Hippocampal formation (tissue), 2 donors: ENCODE data around the gene BAHCC1.

Source experiments
- DNase-seq, 2 donors: peaks; one replicate each; lab custom pipeline; 2025; lab: John Stamatoyannopoulos, UW

BAHCC1 gene

DNA sequence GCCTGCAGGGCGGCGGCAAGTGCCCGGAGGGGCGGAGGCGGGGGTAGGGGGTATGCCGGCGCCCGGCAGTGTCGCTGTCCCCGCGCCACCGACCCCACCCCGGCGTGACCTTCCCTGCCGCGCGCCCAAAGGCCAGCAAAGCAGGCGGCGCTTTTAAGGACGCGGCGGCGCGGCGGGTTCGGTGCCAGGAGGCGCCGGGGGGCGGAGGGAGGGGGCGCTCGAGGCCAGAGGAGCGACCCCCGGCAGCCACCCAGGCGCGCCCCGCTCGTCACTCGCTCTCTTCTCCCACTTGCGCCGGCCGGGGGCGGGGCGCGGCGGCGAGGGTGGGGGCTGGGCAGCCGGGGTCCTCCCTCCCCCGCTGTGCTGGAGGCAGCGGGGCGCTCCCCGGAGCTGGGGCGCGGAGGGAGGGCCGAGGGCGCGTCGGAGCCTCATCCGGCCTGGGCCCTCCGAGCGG is 8.6 kb upstream of the BAHCC1 start:
- DNase-seq = peak; percentile 61 to 75

DNA sequence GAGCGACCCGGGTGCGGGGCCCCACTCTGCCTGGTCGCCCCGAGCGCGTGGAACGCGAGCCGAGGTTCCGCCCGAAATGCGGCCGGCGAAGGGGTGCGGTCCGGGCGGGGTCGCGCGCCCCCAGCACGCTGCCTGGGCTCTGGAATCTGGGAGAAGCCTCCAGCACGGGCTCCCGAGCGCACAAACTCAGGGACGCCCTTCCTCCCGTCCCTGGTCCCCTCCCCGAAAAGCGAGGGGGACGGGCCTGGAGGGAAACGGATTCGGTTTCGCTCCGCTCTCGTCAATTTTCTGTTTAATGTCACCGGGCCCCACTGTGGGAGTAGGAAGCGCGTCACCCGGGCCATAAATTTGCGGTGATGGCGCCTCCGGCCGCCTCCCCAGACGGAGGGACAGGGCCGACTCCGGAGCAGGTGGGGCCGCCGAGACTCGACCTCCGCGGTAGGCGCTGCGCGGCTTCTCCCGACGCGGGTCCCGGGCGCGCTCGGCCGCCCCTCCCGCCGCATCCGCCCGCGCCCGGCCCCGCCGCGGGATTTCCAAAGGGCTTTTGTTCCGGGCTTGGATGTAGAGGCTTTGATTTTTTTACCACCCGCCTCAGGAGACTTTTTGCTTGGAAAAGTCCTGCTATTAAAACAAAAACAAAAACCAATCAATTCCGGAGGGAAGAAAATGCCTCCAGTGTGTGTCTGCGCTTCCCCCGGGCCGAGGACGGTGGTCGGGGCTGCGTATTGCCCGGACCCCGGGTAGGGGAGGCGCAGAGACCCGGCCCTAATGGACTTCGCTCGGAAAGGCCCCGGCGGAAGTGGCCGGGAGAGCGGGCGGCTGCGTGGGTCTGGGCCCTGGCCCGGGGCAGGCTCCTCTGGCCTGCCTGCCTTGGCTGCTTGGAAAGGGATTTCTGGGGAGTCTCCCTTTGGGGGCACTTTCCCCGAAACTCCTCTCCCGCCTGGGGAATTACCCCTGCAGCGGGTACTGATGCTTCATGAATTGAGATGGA is 7.9 kb upstream of the BAHCC1 start:
- peak; percentile 36 to 72 for DNase-seq

DNA sequence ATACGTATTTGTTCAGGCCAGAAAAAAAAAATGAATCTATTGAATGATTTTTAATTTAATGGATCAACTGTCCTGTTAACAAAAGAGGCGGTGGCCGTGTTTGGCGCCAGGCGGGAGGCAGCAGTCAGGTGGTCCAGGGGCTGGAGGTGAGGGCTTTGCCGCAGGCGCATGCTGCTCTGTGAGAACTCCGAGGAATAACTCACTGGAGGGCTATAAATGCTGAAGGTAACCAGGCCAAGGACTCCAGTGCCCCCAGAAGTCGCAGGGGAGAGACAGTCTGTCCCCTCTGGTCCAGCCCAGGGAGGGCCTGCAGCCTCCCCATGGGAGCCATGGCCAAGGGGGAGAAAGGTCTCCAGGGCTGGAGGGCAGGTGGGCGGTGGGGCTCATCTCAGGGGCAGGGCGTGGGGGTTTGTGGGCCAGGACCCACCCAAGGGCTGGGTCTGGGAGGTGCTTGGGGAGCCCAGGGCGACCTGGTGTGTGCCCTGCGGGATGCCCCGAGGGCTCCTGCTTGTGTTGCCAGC is 7.1 kb upstream of the BAHCC1 start:
- no peak for DNase-seq

DNA sequence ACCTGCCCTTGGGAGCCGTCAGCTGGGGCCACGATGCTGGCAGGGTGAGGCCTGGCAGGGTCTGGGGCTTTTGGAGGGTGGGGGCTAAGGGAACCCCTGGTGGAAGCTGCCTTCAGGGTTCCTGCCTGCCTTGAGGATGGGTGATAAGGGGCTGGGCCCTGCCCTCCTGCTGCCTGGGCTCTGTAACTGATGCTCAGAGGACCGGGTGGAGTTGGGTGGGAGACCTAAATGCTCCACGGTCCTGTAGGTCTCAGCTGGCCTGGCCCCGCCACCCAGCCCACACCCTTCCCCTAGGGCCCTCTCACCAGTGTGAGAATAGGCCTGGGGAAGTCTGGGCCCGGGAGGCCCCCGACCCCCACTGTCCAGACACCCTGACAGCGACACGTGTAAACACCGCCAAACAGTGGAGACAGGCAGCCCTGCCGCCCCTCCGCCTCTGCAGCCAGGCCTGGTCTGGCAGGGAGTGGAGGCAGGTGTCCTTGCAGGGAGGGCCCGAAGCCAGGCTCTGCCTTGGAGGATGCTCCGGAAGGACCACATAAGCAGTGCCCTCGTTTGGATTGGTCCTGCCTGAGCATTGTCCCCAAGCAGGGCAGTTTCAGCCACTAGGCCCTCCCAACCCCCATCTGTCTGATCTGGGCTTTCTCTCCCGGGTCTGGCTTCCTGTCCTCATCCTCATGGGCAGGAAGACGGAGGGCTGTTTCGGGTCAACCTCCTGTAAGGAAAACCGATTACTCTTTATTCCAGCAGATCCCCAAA is 6.5 kb upstream of the BAHCC1 start:
- DNase-seq = peak in 1 of 2 donors; percentile 71

DNA sequence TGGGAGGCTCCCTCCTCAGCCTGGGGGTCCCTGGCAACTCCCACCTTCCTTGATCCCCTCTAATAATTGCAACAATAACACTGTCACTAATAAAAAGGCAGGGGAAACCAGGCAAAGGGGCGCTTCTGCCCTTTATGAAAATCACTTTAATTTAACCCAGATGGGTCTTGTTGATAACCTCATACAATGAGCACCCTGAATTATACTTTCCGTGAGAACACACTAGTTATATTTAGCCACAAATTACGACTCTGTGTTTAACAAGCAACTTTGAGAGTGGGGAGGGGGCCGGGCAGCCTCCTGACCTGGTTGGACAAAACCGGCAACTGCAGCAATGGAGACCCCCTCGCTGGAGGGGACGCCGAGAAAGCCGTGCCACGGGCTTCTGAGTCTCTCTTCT is 5.7 kb upstream of the BAHCC1 start:
- DNase-seq = no peak

DNA sequence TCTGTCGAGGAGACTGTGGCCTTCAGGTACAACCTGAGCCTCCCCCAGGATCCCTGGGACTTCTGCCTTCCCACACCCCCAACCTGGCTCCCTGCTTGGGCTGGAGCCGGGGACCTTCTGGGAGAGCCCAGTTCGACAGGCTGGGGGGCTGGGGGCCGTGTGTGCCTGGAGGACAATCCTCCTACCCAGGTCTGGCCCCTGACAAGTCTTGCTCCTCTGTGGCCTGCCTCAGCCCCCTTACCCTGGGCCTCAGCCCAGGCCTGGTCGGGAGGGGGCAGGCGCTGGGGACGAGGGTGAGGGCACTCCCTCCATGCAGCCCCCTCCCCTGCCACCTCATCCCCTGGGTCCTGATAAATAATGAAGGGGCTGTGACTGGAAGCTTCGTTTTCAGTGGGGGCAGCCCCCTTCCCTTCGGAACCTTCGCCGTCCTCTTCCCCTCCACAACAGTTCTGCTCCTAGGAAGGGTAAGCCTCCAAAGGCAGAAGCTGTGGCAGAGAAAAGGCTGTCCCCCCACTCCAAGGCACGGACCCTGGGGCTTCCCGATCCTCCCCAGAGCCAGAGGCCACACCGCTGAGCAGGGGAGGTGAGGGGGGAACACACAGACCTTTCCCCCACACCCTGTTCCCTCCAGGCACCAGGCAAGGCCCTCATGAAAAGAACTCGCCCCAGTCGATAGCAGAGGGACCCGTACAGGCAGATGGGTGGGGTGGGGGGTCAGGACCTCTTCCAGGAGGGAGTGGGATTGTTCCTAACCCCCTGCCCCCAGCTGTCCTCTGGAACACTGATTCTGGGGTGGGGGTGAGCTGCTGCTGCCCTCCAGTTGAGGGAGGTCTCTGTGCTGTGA is 5.0 kb upstream of the BAHCC1 start:
- no peak for DNase-seq

DNA sequence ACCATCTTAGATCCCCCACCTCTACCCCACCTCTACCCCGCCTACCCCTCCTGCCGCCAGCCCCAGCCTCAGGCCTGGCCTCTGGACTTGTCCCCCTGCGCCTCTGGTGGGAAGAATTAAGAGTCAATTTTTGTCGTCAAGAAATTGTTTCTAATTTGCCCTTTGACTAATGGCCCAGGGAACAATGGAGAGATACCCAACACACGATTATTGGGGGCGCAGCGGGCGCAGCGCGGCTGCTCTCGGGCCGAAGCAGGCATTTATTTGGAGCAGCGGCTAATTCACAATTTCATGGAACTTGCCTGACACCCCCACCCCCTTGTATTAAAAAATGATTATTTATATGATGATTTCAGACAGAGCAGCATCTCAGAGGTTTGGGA is 4.4 kb upstream of the BAHCC1 start:
- DNase-seq = no peak

DNA sequence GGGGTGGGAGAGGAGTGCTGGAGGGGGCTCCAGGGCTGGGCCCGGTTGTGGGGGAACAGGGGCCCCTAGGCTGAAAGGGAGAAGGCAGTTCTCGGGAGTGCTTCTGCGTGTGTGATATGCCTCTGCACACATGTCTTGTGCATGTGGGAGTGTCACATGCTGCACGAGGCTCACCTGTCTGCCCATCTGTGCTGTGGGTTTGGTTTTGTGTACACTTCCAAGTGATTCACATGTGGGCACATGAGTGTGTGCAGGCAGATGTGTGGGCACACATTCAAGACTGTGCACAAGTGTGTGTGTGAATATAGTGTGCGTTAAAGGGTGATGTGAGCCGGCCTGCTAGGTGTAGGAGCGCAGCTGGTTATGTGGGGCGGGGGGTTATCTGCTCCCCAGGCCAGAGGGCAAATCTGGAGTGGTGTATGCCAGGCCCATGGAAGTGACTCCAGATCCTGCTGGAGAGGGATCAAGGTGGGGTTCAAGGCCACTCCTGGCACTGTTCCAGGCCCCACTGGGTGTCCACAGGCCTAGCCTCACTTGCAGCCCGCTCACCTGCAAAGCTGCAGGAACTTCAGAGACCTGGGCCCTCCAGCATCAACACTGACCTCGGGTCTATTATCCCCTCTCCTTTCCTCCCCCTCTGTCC is 3.8 kb upstream of the BAHCC1 start:
- no peak for DNase-seq

DNA sequence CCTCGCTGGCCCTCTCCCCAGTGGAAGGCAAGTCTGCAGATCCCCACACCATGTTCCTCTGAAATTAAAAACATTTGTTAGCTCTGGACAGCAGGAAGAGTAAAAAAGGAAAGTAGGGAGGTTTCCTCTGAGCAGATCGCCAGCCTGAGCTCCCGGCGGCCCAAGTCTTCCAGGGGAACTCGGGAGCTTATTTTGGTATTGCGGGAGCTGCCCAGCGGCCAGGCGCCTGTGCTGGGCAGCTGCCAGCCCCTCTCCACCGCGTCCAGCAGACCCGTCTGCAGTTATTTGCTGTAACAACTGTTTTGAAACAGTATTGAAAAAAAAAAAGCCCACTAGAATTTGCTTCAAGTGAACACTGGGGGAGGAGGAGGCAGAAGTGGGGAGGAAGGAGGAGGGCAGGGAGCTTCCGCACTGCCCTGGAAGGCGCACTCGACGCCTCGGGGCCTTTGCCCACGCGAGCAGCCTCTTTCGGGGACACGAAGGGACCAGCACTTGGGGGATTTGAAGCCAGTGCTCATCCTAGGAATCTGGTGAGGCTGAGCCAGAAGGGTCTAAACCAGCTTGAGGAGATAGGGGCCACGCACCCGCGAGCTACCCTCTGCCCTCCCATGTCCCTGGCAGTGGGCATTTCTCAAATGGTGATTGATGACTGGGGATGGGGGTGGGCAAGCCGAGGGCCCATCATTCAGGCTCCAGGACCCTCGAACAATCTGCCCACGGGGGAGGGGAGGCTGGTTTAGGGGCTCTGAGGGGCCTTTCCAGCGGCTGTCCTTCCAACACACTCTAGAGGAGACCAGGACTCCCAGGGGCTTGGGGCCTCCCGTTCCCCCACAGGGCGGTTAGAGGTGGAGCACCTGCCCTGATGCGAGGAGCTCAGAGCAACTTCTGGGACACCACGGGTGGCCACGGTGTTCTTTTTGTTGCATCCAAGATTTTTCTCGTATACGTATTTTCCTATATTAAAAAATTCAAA is 3.0 kb upstream of the BAHCC1 start:
- DNase-seq = peak; percentile 22 to 37

DNA sequence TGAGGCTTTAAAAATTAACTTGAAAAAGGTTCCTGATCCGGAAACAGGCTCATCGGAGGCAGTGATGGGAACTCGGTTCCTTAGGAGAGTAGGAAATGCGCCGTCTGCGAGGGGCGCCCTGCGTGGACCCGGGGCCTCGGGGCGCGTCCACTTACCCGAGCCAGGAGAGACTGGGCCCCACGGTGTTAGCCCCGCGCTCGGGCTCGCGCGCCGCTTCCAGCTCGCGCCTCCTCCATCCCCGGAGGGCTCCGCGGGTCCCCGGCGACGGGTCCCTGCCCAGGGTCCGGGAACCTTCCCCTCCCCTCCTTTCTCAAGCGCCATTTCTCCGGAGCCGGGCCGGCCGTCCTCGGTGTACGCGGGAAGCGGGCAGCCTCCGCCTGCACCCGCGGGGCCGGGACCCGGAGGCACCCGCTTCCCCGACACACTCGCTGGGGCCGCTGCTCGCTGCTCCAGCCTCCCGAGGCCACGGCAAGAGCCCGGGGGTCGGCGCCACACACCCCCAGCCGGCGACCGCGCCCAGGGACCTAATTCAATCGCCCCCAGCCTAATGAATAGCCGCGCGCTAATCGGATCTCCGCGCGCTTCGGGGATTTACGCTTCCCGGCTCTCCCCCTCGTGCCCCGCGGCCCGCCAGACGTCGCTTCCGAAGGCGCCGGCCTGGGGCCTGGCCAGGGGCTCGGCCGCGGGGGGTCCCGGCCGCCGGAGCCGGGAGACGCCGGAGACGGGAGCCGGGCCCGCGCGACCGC is 2.2 kb upstream of the BAHCC1 start:
- no peak for DNase-seq

DNA sequence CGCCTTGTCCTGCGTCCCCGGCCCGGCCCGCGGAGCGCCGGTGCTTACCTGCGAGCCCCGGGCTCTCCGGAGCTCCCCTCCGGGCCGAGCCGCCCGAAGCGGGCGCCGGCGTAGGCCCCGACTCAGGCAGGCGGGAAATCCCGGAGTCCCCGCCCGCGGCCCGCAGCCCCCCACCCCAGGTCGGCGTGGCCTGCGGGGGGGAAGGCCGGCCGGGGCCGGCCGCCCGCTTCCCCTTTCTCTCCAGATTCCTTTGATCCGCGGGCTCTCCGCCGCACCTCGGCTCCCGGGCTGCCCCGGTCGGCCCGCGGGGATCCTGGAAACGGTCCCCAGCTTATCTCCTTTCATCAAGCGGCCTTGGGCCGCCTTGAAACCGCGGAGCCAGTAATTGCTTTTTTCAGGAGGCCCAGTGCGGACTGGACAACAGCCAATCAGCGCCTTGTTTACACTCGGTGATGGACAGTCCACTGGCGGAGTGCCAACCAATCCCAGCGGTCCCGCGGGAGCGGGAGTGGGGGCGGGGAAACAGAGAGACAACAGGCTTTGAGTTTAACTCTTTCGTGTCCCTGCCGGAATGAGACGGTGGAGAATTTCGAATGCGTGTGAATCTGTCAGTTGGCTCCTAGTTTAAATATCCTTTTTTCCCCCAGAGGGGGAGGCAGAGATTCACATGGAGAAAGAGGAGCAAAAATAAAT is 1.4 kb upstream of the BAHCC1 start:
- DNase-seq = peak; percentile 98 to 99

DNA sequence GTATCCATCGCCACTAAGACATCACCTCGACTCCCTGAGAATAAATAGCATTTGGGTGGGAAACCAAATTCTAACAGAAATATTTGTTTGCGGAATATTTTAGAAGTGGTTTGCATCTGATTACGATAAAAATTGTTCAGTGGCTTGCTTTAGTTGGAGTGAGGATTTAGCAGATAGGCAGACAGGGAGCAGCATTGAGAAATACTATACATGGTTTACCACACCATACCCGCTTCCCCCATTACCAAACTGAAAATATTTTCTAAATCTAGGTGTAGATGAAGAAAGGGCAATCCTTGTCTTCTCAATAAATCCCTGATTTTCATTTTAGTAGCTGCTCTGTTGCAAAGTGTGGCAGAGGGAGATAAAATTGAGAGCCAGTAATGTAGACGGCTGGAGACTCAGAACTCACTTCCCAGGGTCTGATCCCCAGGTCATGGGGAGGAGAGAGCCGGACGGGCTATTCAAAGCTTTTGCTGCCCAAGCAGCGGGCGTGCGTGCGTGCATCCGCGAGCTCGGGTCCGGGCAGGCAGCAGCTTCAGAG is 808 bp upstream of the BAHCC1 start:
- DNase-seq = peak in 1 of 2 donors; percentile 62

DNA sequence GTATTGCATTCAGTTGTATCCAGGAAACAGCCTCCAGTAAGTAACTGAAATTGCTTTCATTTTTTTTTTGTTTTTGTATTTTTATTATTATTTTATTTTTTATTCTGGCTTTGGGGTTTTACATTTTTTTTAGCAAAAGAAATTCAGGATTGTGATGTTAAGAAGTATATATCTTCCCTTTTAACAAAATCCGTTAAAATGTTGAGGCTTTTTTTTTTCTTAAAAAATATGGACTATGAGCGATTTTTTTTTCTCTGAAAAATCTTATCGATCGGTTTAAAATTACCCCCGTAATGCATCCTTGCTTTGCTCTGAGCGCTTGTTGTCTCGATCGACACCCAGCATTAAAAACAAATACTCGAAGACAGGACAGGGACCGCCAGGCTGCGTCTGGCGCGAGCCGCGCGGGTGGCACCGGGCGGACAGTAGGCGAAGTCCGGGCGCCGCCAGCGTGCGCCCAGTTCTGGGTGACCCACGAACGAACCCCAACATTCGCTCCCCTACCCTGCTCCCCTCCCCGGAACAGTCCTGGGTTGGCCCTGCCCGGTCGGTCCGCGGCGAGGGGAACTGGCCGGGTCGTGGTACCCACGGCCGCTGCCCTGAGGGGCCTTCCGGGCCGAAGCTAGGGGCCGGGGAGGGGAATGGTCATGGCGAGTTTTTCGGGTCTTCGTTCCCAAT is 482 bp downstream of the BAHCC1 start:
- DNase-seq = no peak

DNA sequence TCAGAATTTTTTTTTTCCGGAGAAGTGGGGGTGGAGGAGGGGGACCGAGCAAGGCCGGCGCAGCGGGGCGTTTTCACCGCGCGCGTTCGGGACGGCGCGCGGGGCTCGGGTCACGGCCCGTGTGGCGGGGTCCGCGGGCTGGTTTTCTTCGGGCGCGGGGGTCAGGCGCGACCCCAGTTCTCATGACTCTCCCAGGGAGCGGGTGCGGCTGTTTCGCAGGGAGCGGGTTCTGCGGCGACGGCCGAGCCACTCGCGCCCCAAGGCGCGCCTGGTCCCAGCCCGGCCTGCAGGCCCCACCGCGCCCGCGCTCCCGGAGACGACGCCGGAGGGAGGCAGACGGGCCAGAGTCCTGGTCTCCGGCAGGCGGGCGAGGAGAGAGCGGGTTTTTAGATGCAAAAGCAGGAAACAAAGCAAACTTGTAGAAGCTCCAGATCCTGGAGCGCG is 1.0 kb downstream of the BAHCC1 start:
- DNase-seq = no peak

DNA sequence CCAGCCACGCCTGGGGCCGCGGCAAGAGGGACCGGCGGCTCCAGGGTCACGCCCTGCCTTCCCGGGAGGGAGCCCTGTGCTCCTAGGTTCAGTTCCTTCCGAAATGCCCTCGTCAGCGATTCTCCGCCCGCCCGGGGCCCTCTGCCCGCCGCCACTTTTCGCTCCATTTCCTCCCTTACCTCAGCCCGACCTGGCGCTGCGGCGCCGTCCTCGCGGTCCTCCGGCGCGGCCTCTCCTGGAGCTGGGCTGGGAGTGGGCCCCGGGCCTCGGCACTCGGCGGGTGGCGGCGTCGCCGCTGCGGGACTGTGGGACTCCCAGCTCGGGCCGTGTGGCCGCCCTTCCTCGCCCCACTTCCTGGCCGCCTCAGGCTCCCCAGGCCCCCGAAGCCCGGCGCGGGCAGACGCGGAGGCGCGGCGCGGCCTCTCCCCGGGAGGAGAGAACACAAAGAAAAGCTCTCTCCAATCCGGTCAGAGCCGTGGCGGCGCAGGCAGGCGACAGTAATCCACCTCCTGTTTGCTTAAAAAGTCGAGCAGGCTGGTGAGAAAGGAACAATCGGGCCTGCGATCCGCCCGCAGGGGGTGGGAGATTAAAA is 1.6 kb downstream of the BAHCC1 start:
- DNase-seq = peak in 1 of 2 donors; percentile 59

DNA sequence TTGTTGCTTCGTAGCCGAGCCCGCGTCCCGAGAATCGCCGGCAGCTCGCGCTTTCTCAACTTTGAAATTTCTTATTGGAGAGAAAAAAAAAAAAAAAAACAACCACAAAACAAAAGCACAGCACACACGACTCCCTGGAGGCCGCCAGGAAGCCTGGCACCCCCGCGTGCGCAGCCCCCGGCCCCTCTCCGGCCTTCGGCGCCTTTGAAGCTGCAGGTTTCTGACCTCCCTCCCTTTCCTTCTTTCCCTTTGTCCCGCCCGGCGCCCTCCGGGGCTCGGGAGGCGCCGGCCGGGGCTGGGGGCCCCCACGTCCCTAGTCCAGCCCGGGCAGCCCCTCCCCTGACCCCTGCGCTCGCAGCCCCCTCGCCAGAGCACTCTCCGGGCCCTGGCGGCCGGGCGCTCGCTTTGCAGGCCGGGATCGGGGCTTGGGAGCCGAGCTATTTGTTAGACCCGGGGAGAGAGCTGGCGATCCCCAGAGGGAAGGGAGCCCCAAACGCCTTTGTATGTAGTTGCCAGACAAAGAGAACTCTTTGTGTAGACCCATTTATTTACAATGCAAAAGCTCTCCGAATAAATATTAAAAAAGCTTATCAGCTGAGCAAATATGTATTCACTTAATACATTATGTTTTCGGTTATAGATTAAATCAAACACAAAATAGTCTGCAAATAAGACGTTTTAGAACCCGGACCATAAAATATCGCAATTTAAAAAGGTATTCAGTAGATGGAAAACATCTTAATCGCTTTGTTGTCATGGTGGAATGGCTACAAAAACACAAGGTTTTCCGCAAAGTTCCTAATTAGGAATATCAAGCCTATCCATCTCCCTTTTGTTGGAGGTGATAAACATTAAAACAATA is 2.3 kb downstream of the BAHCC1 start:
- peak; percentile 52 to 54 for DNase-seq
